PC-3 (cell line): ENCODE results near the gene TPM1.

Experiments used
- EZH2 ChIP-seq: fragments of 300-600 bp; sonication (generic); IDR thresholded peaks from one replicate; pipeline ENCODE4 v1.6.1; 2017; ENCODE audit warnings: antibody characterized with exemption, mild to moderate bottlenecking, low read length; ENCODE audit not compliant: unreplicated experiment
- TF ChIP-seq, protein P1 (sequence below): fragments of 300-600 bp; sonication (generic); conservative IDR thresholded peaks from 2 replicates; pipeline ENCODE4 v1.5.1; 2017; ENCODE audit warnings: antibody characterized with exemption, low read depth, mild to moderate bottlenecking, low read length

GRCh38 chr15:63107895-63108546 lies 65.5 kb downstream of the TPM1 start:
- no peak for TF ChIP-seq EZH2
- TF ChIP-seq, protein P1, sequence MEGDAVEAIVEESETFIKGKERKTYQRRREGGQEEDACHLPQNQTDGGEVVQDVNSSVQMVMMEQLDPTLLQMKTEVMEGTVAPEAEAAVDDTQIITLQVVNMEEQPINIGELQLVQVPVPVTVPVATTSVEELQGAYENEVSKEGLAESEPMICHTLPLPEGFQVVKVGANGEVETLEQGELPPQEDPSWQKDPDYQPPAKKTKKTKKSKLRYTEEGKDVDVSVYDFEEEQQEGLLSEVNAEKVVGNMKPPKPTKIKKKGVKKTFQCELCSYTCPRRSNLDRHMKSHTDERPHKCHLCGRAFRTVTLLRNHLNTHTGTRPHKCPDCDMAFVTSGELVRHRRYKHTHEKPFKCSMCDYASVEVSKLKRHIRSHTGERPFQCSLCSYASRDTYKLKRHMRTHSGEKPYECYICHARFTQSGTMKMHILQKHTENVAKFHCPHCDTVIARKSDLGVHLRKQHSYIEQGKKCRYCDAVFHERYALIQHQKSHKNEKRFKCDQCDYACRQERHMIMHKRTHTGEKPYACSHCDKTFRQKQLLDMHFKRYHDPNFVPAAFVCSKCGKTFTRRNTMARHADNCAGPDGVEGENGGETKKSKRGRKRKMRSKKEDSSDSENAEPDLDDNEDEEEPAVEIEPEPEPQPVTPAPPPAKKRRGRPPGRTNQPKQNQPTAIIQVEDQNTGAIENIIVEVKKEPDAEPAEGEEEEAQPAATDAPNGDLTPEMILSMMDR: no peak
